ENCODE measurements around the gene RGS18.
"Not testable (repeated sequence)": the region's sequence is repeated elsewhere in the genome, so short reads cannot be mapped to it uniquely, and the experiment has no call there.

DNA sequence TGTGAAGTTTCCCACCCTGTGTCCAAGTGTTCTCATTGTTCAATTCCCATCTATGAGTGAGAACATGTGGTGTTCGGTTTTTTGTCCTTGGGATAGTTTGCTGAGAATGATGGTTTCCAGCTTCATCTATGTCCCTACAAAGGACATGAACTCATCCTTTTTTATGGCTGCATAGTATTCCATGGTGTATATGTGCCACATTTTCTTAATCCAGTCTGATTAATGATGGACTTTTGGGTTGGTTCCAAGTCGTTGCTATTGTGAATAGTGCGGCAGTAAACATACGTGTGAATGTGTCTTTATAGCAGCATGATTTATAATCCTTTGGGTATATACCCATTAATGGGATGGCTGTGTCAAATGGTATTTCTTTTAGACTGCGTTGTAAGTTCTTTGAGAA, 27.4 kb upstream of the RGS18 start:
- TF ChIP-seq, protein P1, sequence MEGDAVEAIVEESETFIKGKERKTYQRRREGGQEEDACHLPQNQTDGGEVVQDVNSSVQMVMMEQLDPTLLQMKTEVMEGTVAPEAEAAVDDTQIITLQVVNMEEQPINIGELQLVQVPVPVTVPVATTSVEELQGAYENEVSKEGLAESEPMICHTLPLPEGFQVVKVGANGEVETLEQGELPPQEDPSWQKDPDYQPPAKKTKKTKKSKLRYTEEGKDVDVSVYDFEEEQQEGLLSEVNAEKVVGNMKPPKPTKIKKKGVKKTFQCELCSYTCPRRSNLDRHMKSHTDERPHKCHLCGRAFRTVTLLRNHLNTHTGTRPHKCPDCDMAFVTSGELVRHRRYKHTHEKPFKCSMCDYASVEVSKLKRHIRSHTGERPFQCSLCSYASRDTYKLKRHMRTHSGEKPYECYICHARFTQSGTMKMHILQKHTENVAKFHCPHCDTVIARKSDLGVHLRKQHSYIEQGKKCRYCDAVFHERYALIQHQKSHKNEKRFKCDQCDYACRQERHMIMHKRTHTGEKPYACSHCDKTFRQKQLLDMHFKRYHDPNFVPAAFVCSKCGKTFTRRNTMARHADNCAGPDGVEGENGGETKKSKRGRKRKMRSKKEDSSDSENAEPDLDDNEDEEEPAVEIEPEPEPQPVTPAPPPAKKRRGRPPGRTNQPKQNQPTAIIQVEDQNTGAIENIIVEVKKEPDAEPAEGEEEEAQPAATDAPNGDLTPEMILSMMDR (IDR thresholded peaks at IDR 0.05) = not testable (repeated sequence)
- not testable (repeated sequence) for TF ChIP-seq POLR2A (IDR thresholded peaks at IDR 0.05)
